NOMO-1 (cell line): ENCODE data around the gene CSAG2.
"Not testable (repeated sequence)": the region's sequence is repeated elsewhere in the genome, so short reads cannot be mapped to it uniquely, and the experiment has no call there.

Experiments
- DNase-seq, 2 experiments: peaks; one replicate each; lab custom pipeline; 2025; ENCODE audit not compliant: unreplicated experiment in 2 of 2; lab: John Stamatoyannopoulos, UW

The CSAG2 gene

GRCh38 chrX:152709173-152709572 is at the start of gene CSAG2:
Gene CSAG2, minus strand, starts transcription at chrX:152709273. Its CDS starts 161 bp downstream, at chrX:152709112.
- DNase-seq = not testable (repeated sequence)

- DNase-seq = not testable (repeated sequence)
Observed at GRCh38 chrX:152754871-152755270, 45.8 kb upstream of the CSAG2 start.

- DNase-seq = not testable (repeated sequence)
Observed at GRCh38 chrX:152753686-152754650, 44.9 kb upstream of the CSAG2 start, which contains the start of gene MAGEA2. Gene MAGEA2, minus strand, starts transcription at chrX:152753842. Its CDS starts 2,479 bp downstream, at chrX:152751363.

GRCh38 chrX:152738560-152738959 is 29.5 kb upstream of the CSAG2 start:
- DNase-seq = no peak

- not testable (repeated sequence) for DNase-seq
Observed at GRCh38 chrX:152736528-152736927, 27.5 kb upstream of the CSAG2 start.

- no peak for DNase-seq
Observed at GRCh38 chrX:152735860-152736511, 26.9 kb upstream of the CSAG2 start.

GRCh38 chrX:152735101-152735500 is 26.0 kb upstream of the CSAG2 start:
- no peak for DNase-seq

GRCh38 chrX:152734143-152734858 is 25.2 kb upstream of the CSAG2 start:
- not testable (repeated sequence) for DNase-seq

- no peak for DNase-seq
Observed at GRCh38 chrX:152733261-152733975, 24.3 kb upstream of the CSAG2 start, which contains the start of the genes CSAG1 and MAGEA12. Gene CSAG1, minus strand, starts transcription at chrX:152733721. Its CDS starts 1,261 bp downstream, at chrX:152732460. Gene MAGEA12, plus strand, starts transcription at chrX:152733757. Its CDS starts 2,405 bp downstream, at chrX:152736162.

GRCh38 chrX:152725409-152725808 is 16.3 kb upstream of the CSAG2 start:
- DNase-seq = no peak

GRCh38 chrX:152713815-152714787 is 5.0 kb upstream of the CSAG2 start, which contains the start of gene MAGEA2B:
Gene MAGEA2B, plus strand, starts transcription at chrX:152714628. Its CDS starts 2,479 bp downstream, at chrX:152717107.
- DNase-seq = not testable (repeated sequence)

- not testable (repeated sequence) for DNase-seq
Observed at GRCh38 chrX:152713195-152713594, 4.1 kb upstream of the CSAG2 start.

GRCh38 chrX:152706500-152706899 is 2.6 kb downstream of the CSAG2 start:
- DNase-seq = not testable (repeated sequence)

GRCh38 chrX:152700390-152700789 is 8.7 kb downstream of the CSAG2 start:
- DNase-seq = not testable (repeated sequence)

- not testable (repeated sequence) for DNase-seq
Observed at GRCh38 chrX:152697952-152698931, 10.8 kb downstream of the CSAG2 start, which contains the start of gene MAGEA3. Gene MAGEA3, plus strand, starts transcription at chrX:152698794. Its CDS starts 2,039 bp downstream, at chrX:152700833.

- DNase-seq = not testable (repeated sequence)
Observed at GRCh38 chrX:152681012-152681411, 28.1 kb downstream of the CSAG2 start.

GRCh38 chrX:152674652-152675051 is 34.4 kb downstream of the CSAG2 start:
- DNase-seq = not testable (repeated sequence)
